ENCODE measurements around the gene NLRC5. TPM values are rescaled to one million over a fixed set of nuclear protein-coding genes. Genes with fewer than 3 reads are reported as not detected.
A peak's percentile ranks its signal among the peaks of the same experiment; 100 is the strongest.

The NLRC5 gene
- total RNA-seq, 2 donors from 2014 or later = 182 to 219 TPM

DNA sequence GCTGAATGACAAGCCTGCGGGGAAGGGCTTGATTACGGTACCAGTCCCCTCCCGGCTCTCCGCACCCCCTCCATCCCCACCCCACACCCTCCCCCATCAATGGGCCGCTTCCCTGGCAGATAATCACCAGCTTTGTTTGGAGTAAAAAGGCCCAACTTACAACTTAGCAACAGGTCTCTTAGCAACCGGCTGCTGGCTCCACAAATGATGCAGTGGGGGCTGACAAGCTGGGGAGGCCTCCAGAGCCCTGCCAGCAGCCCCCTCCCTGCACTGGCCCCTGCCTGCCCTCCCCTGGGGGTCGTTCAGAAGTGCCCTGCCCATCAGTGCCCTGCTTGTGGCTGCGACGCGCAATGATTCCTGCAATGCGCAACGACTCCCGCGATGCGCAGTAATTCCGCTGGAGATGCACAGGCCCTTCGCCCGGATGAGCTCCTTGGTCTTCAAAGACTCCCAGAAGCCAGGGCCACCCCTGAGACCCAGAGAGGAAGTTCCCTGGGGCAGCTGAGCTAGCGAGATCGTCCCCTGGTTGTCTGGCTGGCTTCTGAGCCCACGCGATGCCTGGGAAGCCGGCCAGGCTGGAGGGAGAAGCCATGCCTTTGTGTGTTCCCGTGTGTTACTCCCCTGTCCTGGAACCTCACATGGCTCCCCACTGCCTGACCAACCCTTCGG, 126.3 kb downstream of the NLRC5 start:
- Mint-ChIP-seq H3K36me3 (ENCODE audit: low read depth) (no peaks in the 10 kb centered on the region), H3K9me3 (no peaks in the 10 kb centered on the region), H3K4me3 (no peak overlapping the region), H3K27ac (no peak overlapping the region), H3K27me3 (no peaks in the 10 kb centered on the region), H3K4me1 (no peaks in the 10 kb centered on the region)
- ATAC-seq (replicated peaks) = no peak

DNA sequence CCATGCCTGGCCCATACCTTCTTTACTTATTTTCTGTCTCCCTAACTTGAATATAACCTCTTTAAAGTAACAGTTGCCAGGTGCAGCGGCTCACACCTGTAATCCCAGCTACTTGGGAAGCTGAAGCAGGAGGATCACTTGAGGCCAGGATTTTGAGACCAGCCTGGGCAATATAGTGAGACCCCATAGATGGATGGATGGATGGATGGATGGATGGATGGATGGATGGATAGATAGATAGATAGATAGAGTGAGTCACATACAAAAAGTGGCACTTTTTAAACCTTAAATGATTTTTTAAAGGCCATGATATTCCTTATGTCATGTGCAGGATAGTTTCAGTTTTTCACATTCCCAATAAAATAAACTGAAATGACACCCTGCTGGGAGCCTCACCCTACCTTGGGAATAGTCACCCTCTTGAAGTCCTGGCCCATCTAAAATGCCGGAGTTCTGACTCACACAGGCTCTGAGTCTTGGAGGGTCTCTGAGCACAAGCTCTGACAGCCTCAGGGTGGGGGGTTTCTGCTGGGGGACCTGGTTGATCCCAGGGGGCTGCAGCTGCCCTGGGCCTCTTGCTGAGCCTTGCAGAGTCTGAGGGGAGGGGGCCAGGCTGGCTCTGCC, 129.2 kb downstream of the NLRC5 start:
- no peak overlapping the region for H3K27ac Mint-ChIP-seq

DNA sequence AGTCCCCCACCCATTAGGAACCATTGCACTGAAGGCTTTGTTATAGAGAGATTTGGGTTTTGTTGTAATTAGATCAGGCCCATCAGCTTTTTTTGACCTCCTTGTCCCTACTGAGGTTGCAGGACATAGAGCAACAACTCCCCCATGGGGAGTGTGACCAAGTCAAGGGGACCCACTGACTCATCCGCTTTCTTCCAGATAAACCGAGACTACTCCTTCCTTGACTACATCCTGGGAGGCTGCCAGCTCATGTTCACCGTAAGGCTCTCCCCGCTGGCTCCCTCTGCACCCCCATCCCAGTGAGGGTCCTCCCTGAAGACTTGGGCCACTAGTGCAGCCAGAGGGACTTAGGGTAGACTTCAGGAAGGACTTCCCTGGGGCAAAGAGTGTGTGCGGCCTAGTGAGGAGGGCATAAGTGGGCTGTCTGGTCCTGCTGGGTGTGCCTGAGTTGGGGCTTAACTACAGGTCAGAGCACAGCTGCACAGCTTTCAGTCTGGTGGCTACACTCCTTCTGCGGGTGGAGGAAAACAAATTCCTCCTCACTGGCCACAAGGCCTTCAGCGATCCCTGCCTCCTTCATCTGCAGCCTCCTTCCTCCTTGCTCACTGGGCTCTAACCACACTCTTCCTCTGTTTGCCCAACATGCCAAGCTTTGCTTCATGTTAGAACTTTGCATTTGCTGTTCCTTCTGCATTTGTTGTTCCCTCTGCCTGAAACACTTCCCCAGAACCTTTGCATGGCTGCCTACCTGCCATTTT, 134.0 kb downstream of the NLRC5 start:
- H3K9me3 Mint-ChIP-seq = no peaks in the 10 kb centered on the region
- no peak for ATAC-seq (replicated peaks)
- H3K27ac Mint-ChIP-seq = peak overlapping the region; percentile 78
- H3K4me3 Mint-ChIP-seq = no peak overlapping the region
- no peaks in the 10 kb centered on the region for H3K36me3 Mint-ChIP-seq (ENCODE audit: low read depth)
- H3K27me3 Mint-ChIP-seq = no peaks in the 10 kb centered on the region
- H3K4me1 Mint-ChIP-seq = peaks cover 29% of the 10 kb centered on the region

More for the DNA sequence above, 129.2 kb downstream of the NLRC5 start:
- no peak overlapping the region for H3K4me3 Mint-ChIP-seq
- peaks cover under 1% of the 10 kb centered on the region for H3K4me1 Mint-ChIP-seq
- H3K36me3 Mint-ChIP-seq (ENCODE audit: low read depth) = no peaks in the 10 kb centered on the region
- H3K27me3 Mint-ChIP-seq = no peaks in the 10 kb centered on the region
- no peak for ATAC-seq (replicated peaks)
- H3K9me3 Mint-ChIP-seq = no peaks in the 10 kb centered on the region

DNA sequence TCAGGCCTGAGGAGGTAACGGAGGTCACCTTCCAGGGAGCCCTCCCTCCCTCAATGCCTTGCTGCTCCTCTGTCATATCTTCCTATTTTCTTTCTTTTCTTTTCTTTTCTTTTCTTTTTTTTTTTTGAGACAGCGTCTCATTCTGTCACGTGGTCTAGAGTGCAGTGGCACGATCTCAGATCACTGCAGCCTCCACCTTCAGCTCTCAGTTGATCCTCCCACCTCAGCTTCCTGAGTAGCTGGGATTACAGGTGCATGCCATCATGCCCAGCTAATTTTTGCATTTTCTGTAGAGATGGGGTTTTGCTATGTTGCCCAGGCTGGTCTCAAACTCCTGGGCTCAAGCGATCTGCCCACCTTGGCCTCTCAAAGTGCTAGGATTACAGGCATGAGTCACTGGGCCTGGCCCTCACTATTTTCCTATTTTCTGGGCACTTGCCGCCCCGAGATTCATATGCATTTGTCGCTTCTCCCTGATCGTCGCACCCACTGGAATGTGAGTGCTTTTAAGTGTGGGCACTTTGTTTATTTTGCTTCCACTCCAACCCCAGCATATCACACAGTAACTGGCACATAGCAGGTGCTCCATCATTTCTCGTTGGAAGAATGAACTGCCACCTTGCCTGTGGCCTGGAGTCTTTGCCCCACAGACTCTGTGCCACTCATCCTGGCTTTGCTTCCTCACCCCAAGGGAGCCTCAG, 134.8 kb downstream of the NLRC5 start:
- Mint-ChIP-seq H3K9me3 (no peaks in the 10 kb centered on the region), H3K4me3 (no peak overlapping the region), H3K27ac (peak overlapping the region; percentile 78), H3K4me1 (peaks cover 35% of the 10 kb centered on the region), H3K27me3 (no peaks in the 10 kb centered on the region), H3K36me3 (ENCODE audit: low read depth) (no peaks in the 10 kb centered on the region)
- ATAC-seq (replicated peaks) = no peak

DNA sequence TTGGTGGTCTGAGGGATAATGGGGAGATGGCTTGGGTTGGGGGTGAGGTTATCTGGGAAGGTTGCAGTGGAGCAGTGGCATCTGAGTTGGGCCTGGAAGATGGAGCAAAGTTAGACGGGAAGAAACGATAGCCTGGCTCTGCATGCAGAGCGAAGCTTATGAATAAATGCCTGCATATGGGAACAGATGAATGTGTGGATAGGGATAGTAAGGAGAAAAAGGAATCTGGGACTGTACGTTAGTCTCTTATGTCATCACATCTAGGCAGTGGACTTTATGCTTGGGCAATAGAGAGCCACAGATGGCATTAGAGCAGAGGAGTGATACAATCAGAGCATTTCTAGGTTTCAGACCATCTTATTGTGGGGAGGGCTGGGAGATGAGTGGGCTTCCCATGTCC, 136.0 kb downstream of the NLRC5 start:
- no peak for ATAC-seq (replicated peaks)
- Mint-ChIP-seq H3K36me3 (ENCODE audit: low read depth) (no peaks in the 10 kb centered on the region), H3K27me3 (no peaks in the 10 kb centered on the region), H3K4me3 (no peak overlapping the region), H3K4me1 (peaks cover 36% of the 10 kb centered on the region), H3K27ac (no peak overlapping the region), H3K9me3 (no peaks in the 10 kb centered on the region)

- no peak for ATAC-seq (replicated peaks)
- H3K4me3 Mint-ChIP-seq = no peak overlapping the region
- H3K36me3 Mint-ChIP-seq (ENCODE audit: low read depth) = no peaks in the 10 kb centered on the region
- H3K27me3 Mint-ChIP-seq = no peaks in the 10 kb centered on the region
- peaks cover 40% of the 10 kb centered on the region for H3K4me1 Mint-ChIP-seq
- H3K27ac Mint-ChIP-seq = no peak overlapping the region
- no peaks in the 10 kb centered on the region for H3K9me3 Mint-ChIP-seq
These were observed 136.6 kb downstream of the NLRC5 start for GRCh38 chr16:57125969-57126368.

- Mint-ChIP-seq H3K27ac (peak overlapping the region; percentile 80), H3K27me3 (no peaks in the 10 kb centered on the region), H3K4me1 (peaks cover 40% of the 10 kb centered on the region), H3K36me3 (ENCODE audit: low read depth) (no peaks in the 10 kb centered on the region), H3K4me3 (no peak overlapping the region), H3K9me3 (no peaks in the 10 kb centered on the region)
- no peak for ATAC-seq (replicated peaks)
These were observed 137.1 kb downstream of the NLRC5 start for GRCh38 chr16:57126411-57126810.

DNA sequence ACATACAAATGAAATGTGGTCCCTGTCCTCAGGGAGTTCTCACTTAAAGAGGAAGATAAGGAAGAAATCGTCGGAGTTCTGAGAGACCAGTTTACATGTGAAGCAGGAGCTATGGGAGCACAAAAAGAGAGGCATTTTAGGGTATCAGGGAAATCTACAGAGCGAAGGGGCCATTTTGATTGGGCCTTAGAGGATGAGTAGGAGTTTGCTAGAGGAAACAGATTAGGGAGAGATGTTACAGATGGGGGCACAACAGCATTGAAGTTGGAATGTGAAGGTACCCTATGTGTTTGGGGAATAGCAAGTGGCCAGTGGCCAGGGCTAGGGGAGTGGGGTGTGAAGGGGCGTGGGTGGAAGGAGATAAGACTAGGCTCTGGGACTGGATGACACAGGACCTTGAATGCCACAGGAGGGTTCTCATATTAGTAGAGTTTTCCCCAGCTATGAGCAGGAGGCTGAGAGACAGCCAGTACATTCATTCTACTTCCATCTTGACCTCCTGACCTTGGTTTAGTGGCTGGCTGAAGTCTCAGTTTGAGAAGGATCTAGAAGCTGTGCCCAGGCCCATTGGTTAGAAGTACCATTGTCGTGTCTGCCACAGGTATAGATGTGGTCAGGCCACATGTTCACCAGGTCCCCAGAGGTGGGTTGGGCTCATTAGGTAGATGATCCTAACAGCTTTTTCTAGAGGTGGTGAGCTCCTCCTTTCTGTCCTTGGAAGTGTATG, 137.8 kb downstream of the NLRC5 start:
- Mint-ChIP-seq H3K4me1 (peaks cover 45% of the 10 kb centered on the region), H3K27me3 (no peaks in the 10 kb centered on the region), H3K27ac (peak overlapping the region; percentile 80), H3K9me3 (no peaks in the 10 kb centered on the region), H3K36me3 (ENCODE audit: low read depth) (no peaks in the 10 kb centered on the region), H3K4me3 (peak overlapping the region; percentile 29)
- peak; percentile 81 for ATAC-seq (replicated peaks)

DNA sequence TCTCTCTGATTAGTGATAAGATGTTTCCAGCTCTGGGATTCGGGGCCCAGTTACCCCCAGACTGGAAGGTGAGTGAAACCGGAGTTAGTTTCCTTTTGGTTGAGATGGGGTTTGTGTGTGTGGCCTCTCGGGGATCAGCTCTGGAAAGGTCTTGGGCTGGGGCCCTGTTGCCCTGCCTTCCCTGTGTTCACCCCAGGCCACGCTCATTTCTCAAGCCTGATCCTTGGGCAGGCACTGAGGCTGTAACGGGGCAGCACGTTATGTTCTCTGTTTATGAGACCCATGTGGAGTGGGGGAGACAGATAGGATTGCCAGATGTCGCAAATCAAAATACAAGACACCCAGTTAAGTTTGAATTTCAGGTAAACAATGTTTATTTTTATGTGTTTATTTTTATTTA, 138.5 kb downstream of the NLRC5 start:
- Mint-ChIP-seq H3K4me1 (peaks cover 45% of the 10 kb centered on the region), H3K9me3 (no peaks in the 10 kb centered on the region), H3K36me3 (ENCODE audit: low read depth) (no peaks in the 10 kb centered on the region), H3K27ac (peak overlapping the region; percentile 80), H3K4me3 (peak overlapping the region; percentile 29), H3K27me3 (no peaks in the 10 kb centered on the region)
- no peak for ATAC-seq (replicated peaks)

DNA sequence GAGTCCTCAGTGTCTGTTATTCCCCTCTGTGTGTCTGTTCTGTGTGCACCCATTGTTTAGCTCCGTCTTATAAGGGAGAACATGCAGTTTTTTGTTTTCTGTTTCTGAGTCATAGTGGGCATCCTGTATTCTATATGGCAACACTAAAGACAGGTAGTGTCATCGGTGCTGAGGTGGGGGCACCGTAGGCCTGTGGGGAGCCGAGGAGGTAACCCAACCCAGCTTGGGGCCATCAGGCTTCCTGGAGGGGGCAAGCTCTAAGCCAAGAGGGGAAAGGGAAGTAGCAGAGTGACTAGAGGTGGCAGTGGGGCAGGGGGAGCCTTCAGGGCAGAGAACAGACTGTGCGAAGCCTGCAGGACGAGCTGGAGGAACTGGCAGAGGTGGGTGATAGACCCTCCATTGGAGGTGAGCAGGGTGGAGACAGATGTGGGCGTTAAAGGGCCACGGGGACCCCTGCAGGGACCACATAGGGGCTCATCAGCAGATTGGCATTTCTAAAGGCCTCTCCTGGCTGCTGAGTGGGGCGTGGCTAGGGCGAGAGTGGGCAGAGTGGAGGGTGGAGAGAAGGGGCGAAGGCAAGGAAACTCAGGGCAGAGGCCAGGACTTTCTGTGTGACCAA, 139.5 kb downstream of the NLRC5 start:
- Mint-ChIP-seq H3K27ac (peak overlapping the region; percentile 85), H3K4me3 (peak overlapping the region; percentile 43), H3K36me3 (ENCODE audit: low read depth) (no peaks in the 10 kb centered on the region), H3K27me3 (no peaks in the 10 kb centered on the region), H3K9me3 (no peaks in the 10 kb centered on the region), H3K4me1 (peaks cover 42% of the 10 kb centered on the region)
- peak; percentile 72 for ATAC-seq (replicated peaks)

GRCh38 chr16:57130950-57131321, 141.6 kb downstream of the NLRC5 start:
- ATAC-seq (replicated peaks) = no peak
- H3K27ac Mint-ChIP-seq = peak overlapping the region; percentile 47
- peaks cover 40% of the 10 kb centered on the region for H3K4me1 Mint-ChIP-seq
- no peaks in the 10 kb centered on the region for H3K9me3 Mint-ChIP-seq
- no peaks in the 10 kb centered on the region for H3K36me3 Mint-ChIP-seq (ENCODE audit: low read depth)
- no peak overlapping the region for H3K4me3 Mint-ChIP-seq
- no peaks in the 10 kb centered on the region for H3K27me3 Mint-ChIP-seq

GRCh38 chr16:57131351-57131970, 142.1 kb downstream of the NLRC5 start:
- no peak for ATAC-seq (replicated peaks)
- peak overlapping the region; percentile 78 for H3K27ac Mint-ChIP-seq
- no peaks in the 10 kb centered on the region for H3K27me3 Mint-ChIP-seq
- H3K4me1 Mint-ChIP-seq = peaks cover 37% of the 10 kb centered on the region
- no peak overlapping the region for H3K4me3 Mint-ChIP-seq
- no peaks in the 10 kb centered on the region for H3K9me3 Mint-ChIP-seq
- no peaks in the 10 kb centered on the region for H3K36me3 Mint-ChIP-seq (ENCODE audit: low read depth)

- Mint-ChIP-seq H3K4me1 (peaks cover 28% of the 10 kb centered on the region), H3K27ac (peak overlapping the region; percentile 78), H3K36me3 (ENCODE audit: low read depth) (no peaks in the 10 kb centered on the region), H3K9me3 (no peaks in the 10 kb centered on the region), H3K4me3 (no peak overlapping the region), H3K27me3 (no peaks in the 10 kb centered on the region)
- ATAC-seq (replicated peaks) = no peak
These were observed 143.1 kb downstream of the NLRC5 start for GRCh38 chr16:57132470-57132869.

Data from activated T-helper 17 cell treated with anti-CD3 and anti-CD28 coated beads, Interleukin-2, amount 50 U/mL, for 72 hours (primary cell).